Bone marrow (tissue), 2 donors: ENCODE results near the gene TEPSIN.

Experiments
- DNase-seq, 2 donors: peaks; one replicate each; lab custom pipeline; 2025; lab: John Stamatoyannopoulos, UW

TEPSIN gene

GRCh38 chr17:81197831-81198490, 40.9 kb downstream of the TEPSIN start:
- DNase-seq: no peak

- DNase-seq: no peak
These were observed 41.5 kb downstream of the TEPSIN start for GRCh38 chr17:81197409-81197795.

- DNase-seq: no peak
These were observed 42.1 kb downstream of the TEPSIN start for GRCh38 chr17:81196505-81197408.

GRCh38 chr17:81195941-81196495, 42.8 kb downstream of the TEPSIN start:
- no peak for DNase-seq

- no peak for DNase-seq
These were observed 43.6 kb downstream of the TEPSIN start for GRCh38 chr17:81194941-81195901.

- DNase-seq: no peak
These were observed 44.6 kb downstream of the TEPSIN start for GRCh38 chr17:81194225-81194760.

- no peak for DNase-seq
These were observed 45.2 kb downstream of the TEPSIN start for GRCh38 chr17:81193470-81194224.

- no peak for DNase-seq
These were observed 45.8 kb downstream of the TEPSIN start for GRCh38 chr17:81193051-81193410.

- no peak for DNase-seq
These were observed 46.3 kb downstream of the TEPSIN start for GRCh38 chr17:81192386-81193050.

GRCh38 chr17:81191646-81192045, 47.2 kb downstream of the TEPSIN start:
- no peak for DNase-seq

GRCh38 chr17:81191116-81191515, 47.7 kb downstream of the TEPSIN start:
- no peak for DNase-seq

- DNase-seq: no peak
These were observed 48.3 kb downstream of the TEPSIN start for GRCh38 chr17:81190591-81190990.

GRCh38 chr17:81189670-81190530, 49.0 kb downstream of the TEPSIN start:
- DNase-seq: no peak

- no peak for DNase-seq
These were observed 49.8 kb downstream of the TEPSIN start for GRCh38 chr17:81189016-81189415.

GRCh38 chr17:81188491-81188840, 50.4 kb downstream of the TEPSIN start:
- DNase-seq: no peak

GRCh38 chr17:81187586-81188490, 51.0 kb downstream of the TEPSIN start:
- DNase-seq: no peak

GRCh38 chr17:81187120-81187519, 51.7 kb downstream of the TEPSIN start:
- DNase-seq: no peak

GRCh38 chr17:81186203-81186602, 52.7 kb downstream of the TEPSIN start:
- no peak for DNase-seq
